Neural cell (in vitro differentiated cells): Measurements from ENCODE around the gene TEX30. TPM values are rescaled to one million over a fixed set of nuclear protein-coding genes. Genes with fewer than 3 reads are reported as not detected.

Experiments used
- H2AFZ ChIP-seq: fragments of 200-600, 300-800 bp; sonication (generic), shearing (Covaris generic); 2 replicates; pipeline ENCODE4 v1.6.0; 2014; ENCODE audit warnings: low read depth, mild to moderate bottlenecking, antibody characterized with exemption, low read length, moderate library complexity
- H3F3A ChIP-seq: fragments of 200-600 bp; shearing (Covaris generic); 2 replicates; pipeline ENCODE4 v1.6.1; 2016; ENCODE audit warnings: mild to moderate bottlenecking, moderate library complexity, mixed read lengths, antibody characterized with exemption, low read length; ENCODE audit not compliant: insufficient read depth, poor library complexity, severe bottlenecking
- H3K27ac ChIP-seq: fragments of 200-600, 300-800 bp; sonication (generic), shearing (Covaris generic); 2 replicates; pipeline ENCODE4 v1.5.1; 2014; ENCODE audit warnings: mild to moderate bottlenecking, low read length, moderate library complexity
- H3K27me3 ChIP-seq: fragments of 300-800, 200-600 bp; sonication (generic), shearing (Covaris generic); 2 replicates; pipeline ENCODE4 v1.6.0; 2014; ENCODE audit warnings: mild to moderate bottlenecking, low read depth, low read length, moderate library complexity; ENCODE audit not compliant: insufficient read depth
- H3K36me3 ChIP-seq: fragments of 300-800, 200-600 bp; sonication (generic), shearing (Covaris generic); 2 replicates; pipeline ENCODE4 v1.5.1; 2014; ENCODE audit warnings: mild to moderate bottlenecking, antibody characterized with exemption, low read length, moderate library complexity; ENCODE audit not compliant: insufficient read depth
- H3K4me2 ChIP-seq: fragments of 300-800, 200-600 bp; sonication (generic), shearing (Covaris generic); 2 replicates; pipeline ENCODE4 v1.6.0; 2014; ENCODE audit warnings: mild to moderate bottlenecking, low read length
- H3K4me3 ChIP-seq: fragments of 300-800, 200-600 bp; sonication (generic), shearing (Covaris generic); 2 replicates; pipeline ENCODE4 v1.5.1; 2014; ENCODE audit warnings: mild to moderate bottlenecking, low read length, moderate library complexity
- H3K79me2 ChIP-seq: fragments of 200-600 bp; shearing (Covaris generic); replicated peaks from 2 replicates; pipeline ENCODE4 v1.6.0; 2014; ENCODE audit warnings: mild to moderate bottlenecking, low read length, moderate library complexity; ENCODE audit not compliant: insufficient read depth
- H3K9ac ChIP-seq: fragments of 300-800, 200-600 bp; sonication (generic), shearing (Covaris generic); 2 replicates; pipeline ENCODE4 v1.6.1; 2016; ENCODE audit warnings: mild to moderate bottlenecking, low read length, mixed read lengths
- H3K9me2 ChIP-seq: fragments of 200-600 bp; shearing (Covaris generic); 2 replicates; pipeline ENCODE4 v1.6.1; 2016; ENCODE audit warnings: mild to moderate bottlenecking, low read length, mixed read lengths; ENCODE audit not compliant: insufficient read depth
- H3K9me3 ChIP-seq: fragments of 200-600, 300-800 bp; sonication (generic), shearing (Covaris generic); 2 replicates; pipeline ENCODE4 v1.6.1; 2016; ENCODE audit warnings: mild to moderate bottlenecking, mixed run types, low read length, moderate library complexity, mixed read lengths
- H4K20me1 ChIP-seq: fragments of 200-600 bp; shearing (Covaris generic); 2 replicates; pipeline ENCODE4 v1.6.1; 2016; ENCODE audit warnings: mild to moderate bottlenecking, mixed run types; ENCODE audit not compliant: insufficient read depth
- EP300 ChIP-seq: fragments of 450-650 bp; conservative IDR thresholded peaks from 2 replicates; pipeline ENCODE4 v1.6.1; 2014; ENCODE audit warnings: antibody characterized with exemption, mild to moderate bottlenecking, moderate library complexity; ENCODE audit not compliant: poor library complexity, severe bottlenecking
- EZH2 ChIP-seq: fragments of 200-600, 300-800 bp; shearing (Covaris generic), sonication (generic); IDR thresholded peaks from 2 replicates; pipeline ENCODE4 v1.6.1; 2014; ENCODE audit warnings: antibody characterized with exemption, low read length, borderline replicate concordance, mild to moderate bottlenecking; ENCODE audit not compliant: insufficient read depth, poor library complexity, severe bottlenecking
- MXI1 ChIP-seq: fragments of 450-650 bp; conservative IDR thresholded peaks from 2 replicates; pipeline ENCODE4 v1.6.1; 2014; ENCODE audit warnings: antibody characterized with exemption, mild to moderate bottlenecking; ENCODE audit not compliant: poor library complexity, severe bottlenecking
- POLR2AphosphoS5 ChIP-seq: IDR thresholded peaks from 2 replicates; pipeline ENCODE4 v1.6.1; 2012
- RAD21 ChIP-seq: fragments of 450-650 bp; conservative IDR thresholded peaks from 2 replicates; pipeline ENCODE4 v1.6.1; 2014; ENCODE audit warnings: antibody characterized with exemption, mild to moderate bottlenecking, moderate library complexity
- SMC3 ChIP-seq: fragments of 450-650 bp; conservative IDR thresholded peaks from 2 replicates; pipeline ENCODE4 v1.6.1; 2014; ENCODE audit warnings: antibody characterized with exemption, mild to moderate bottlenecking, moderate library complexity; ENCODE audit not compliant: poor library complexity
- TAF1 ChIP-seq: IDR thresholded peaks from 2 replicates; pipeline ENCODE4 v1.6.1; 2012; ENCODE audit warnings: low read depth
- polyA plus RNA-seq: library from polyadenylated mRNA; depleted of rRNA; stranded (reverse); fragments of >200 nt; gene quantifications from 2 replicates; pipeline ENCODE4 v1.2.3, GENCODE V29; 2014
- TF ChIP-seq, protein P1 (sequence below): IDR thresholded peaks from 2 replicates; pipeline ENCODE4 v1.6.1; 2012; ENCODE audit warnings: borderline replicate concordance
- TF ChIP-seq, protein P2 (sequence below): fragments of 450-650 bp; IDR thresholded peaks from 2 replicates; pipeline ENCODE4 v1.5.1; 2014; ENCODE audit warnings: antibody characterized with exemption, mild to moderate bottlenecking, moderate library complexity; ENCODE audit not compliant: poor library complexity, severe bottlenecking

The TEX30 gene
- polyA plus RNA-seq, 1 donor from 2014 or later, result 29.9 TPM

- H3F3A ChIP-seq, result no peaks in the 10 kb centered on the region
- H3K4me3 ChIP-seq, result no peak overlapping the region
- H3K79me2 ChIP-seq, result no peaks in the 10 kb centered on the region
- H3K9ac ChIP-seq, result no peak overlapping the region
- H3K36me3 ChIP-seq, result no peaks in the 10 kb centered on the region
- no peak overlapping the region for H3K27ac ChIP-seq
- no peak overlapping the region for H3K4me2 ChIP-seq
- TF ChIP-seq RAD21 (no peak), MXI1 (no peak), SMC3 (no peak), TAF1 (no peak), EP300 (no peak), EZH2 (no peak), POLR2AphosphoS5 (no peak)
- TF ChIP-seq, protein P1, sequence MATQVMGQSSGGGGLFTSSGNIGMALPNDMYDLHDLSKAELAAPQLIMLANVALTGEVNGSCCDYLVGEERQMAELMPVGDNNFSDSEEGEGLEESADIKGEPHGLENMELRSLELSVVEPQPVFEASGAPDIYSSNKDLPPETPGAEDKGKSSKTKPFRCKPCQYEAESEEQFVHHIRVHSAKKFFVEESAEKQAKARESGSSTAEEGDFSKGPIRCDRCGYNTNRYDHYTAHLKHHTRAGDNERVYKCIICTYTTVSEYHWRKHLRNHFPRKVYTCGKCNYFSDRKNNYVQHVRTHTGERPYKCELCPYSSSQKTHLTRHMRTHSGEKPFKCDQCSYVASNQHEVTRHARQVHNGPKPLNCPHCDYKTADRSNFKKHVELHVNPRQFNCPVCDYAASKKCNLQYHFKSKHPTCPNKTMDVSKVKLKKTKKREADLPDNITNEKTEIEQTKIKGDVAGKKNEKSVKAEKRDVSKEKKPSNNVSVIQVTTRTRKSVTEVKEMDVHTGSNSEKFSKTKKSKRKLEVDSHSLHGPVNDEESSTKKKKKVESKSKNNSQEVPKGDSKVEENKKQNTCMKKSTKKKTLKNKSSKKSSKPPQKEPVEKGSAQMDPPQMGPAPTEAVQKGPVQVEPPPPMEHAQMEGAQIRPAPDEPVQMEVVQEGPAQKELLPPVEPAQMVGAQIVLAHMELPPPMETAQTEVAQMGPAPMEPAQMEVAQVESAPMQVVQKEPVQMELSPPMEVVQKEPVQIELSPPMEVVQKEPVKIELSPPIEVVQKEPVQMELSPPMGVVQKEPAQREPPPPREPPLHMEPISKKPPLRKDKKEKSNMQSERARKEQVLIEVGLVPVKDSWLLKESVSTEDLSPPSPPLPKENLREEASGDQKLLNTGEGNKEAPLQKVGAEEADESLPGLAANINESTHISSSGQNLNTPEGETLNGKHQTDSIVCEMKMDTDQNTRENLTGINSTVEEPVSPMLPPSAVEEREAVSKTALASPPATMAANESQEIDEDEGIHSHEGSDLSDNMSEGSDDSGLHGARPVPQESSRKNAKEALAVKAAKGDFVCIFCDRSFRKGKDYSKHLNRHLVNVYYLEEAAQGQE, result no peak
- TF ChIP-seq, protein P2, sequence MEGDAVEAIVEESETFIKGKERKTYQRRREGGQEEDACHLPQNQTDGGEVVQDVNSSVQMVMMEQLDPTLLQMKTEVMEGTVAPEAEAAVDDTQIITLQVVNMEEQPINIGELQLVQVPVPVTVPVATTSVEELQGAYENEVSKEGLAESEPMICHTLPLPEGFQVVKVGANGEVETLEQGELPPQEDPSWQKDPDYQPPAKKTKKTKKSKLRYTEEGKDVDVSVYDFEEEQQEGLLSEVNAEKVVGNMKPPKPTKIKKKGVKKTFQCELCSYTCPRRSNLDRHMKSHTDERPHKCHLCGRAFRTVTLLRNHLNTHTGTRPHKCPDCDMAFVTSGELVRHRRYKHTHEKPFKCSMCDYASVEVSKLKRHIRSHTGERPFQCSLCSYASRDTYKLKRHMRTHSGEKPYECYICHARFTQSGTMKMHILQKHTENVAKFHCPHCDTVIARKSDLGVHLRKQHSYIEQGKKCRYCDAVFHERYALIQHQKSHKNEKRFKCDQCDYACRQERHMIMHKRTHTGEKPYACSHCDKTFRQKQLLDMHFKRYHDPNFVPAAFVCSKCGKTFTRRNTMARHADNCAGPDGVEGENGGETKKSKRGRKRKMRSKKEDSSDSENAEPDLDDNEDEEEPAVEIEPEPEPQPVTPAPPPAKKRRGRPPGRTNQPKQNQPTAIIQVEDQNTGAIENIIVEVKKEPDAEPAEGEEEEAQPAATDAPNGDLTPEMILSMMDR, result no peak
- H4K20me1 ChIP-seq, result no peaks in the 10 kb centered on the region
- H3K9me2 ChIP-seq, result no peaks in the 10 kb centered on the region
- H3K9me3 ChIP-seq, result no peaks in the 10 kb centered on the region
- no peak overlapping the region for H2AFZ ChIP-seq
- no peaks in the 10 kb centered on the region for H3K27me3 ChIP-seq
These were observed 16.6 kb downstream of the TEX30 start for GRCh38 chr13:102757006-102757405.

GRCh38 chr13:102751886-102752285 is 21.7 kb downstream of the TEX30 start:
- Histone ChIP-seq H3K36me3 (no peaks in the 10 kb centered on the region), H2AFZ (no peak overlapping the region), H3F3A (no peaks in the 10 kb centered on the region), H4K20me1 (no peaks in the 10 kb centered on the region), H3K9me2 (no peaks in the 10 kb centered on the region), H3K9me3 (no peaks in the 10 kb centered on the region), H3K4me2 (no peak overlapping the region), H3K9ac (no peak overlapping the region), H3K27me3 (no peaks in the 10 kb centered on the region), H3K27ac (no peak overlapping the region), H3K79me2 (no peaks in the 10 kb centered on the region), H3K4me3 (no peak overlapping the region)
- TF ChIP-seq SMC3, result no peak
- no peak for TF ChIP-seq MXI1
- TF ChIP-seq, protein P1, result no peak
- TF ChIP-seq EZH2, result no peak
- no peak for TF ChIP-seq RAD21
- no peak for TF ChIP-seq POLR2AphosphoS5
- no peak for TF ChIP-seq TAF1
- TF ChIP-seq, protein P2, result no peak
- no peak for TF ChIP-seq EP300
